Measurements from ENCODE around the gene EIF4EBP2.

Gene EIF4EBP2, protein sequence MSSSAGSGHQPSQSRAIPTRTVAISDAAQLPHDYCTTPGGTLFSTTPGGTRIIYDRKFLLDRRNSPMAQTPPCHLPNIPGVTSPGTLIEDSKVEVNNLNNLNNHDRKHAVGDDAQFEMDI

GRCh38 chr10:70404036-70404786 is at the start of gene EIF4EBP2:
EIF4EBP2 (plus strand) TSS chr10:70404145; CDS start chr10:70404402, 257 bp downstream.
- DNase-seq, result peak; percentile 79

DNA sequence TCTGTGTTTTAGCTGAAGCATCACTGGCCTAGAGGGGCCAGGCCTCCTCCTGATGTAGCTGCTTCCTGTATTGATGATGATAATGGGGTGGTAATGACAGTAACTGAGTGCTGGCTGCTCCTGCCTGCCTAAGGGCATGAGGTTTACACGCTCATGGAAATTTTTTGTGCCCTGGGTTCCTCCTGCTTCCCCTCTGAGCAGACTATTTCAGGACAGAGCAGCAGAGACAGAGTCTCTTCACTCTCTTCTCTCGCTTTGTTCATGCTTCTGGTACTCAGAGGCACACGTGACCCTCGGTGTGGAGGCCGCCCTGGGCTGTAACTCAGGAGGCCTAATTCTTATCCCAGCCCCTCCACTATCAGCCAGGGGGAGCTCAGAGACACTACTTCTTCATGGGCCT is 49.4 kb upstream of the EIF4EBP2 start:
- DNase-seq, result no peak

GRCh38 chr10:70355051-70356021 is 48.6 kb upstream of the EIF4EBP2 start:
- DNase-seq, result no peak

DNA sequence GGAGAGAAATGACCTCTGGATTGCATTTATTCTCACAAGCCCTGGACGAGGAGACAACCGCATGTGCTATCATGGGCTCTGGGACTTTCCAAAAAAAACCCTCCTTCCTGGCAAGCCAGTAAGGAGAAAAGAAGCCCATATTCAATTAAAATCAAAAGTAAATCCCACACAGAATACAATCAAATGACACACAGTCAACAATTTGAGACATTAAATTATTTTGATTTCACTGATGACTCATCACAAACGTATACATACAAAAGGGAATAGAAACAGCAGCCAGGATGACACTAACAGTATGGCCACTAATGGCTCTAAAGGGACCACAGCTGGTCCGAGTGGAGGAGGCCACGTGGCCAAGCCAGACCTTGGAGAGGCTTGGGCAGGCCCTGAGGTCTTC is 46.4 kb upstream of the EIF4EBP2 start:
- no peak for DNase-seq

GRCh38 chr10:70358446-70358845 is 45.5 kb upstream of the EIF4EBP2 start:
- DNase-seq, result no peak

DNA sequence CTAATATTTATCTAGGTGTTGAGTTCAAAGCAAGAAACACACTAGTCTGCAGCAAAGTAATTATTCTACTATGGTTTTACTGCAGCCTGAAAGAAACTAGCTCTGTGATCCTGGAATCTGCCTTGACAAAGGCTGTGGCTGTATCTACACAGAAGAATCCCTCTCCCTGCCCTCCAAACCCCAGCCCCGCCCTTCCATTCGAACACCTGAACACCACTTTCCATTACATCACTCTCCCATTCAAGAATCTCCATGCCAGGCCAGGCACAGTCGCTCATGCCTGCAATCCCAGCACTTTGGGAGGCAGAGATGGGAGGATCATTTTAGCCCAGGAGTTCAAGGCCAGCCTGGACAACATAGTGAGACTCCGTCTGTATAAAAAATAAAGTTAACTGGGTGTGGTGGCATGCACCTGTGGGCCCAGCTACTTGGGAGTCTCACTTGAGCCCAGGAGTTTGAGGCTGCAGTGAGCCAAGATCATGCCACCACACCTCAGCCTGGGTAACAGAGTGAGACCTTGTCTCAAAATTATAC is 44.9 kb upstream of the EIF4EBP2 start:
- DNase-seq, result no peak

DNA sequence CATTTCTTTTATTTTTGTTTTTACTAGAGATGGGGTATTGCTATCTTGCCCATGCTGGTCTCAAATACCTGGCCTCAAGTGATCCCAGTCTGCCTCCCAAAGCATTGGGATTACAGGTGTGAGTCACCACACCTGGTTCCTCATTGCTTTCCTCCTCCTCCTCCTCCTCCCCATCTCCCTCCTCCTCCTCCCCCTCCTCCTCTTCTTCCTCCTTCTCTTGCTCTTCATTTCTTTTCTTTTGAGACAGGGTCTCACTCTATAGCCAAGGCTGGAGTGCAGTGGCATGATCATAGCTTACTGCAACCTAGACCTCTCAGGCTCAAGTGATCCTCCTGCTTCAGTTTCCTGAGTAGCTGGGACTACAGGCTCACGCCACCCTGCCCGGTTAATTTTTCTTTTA is 43.7 kb upstream of the EIF4EBP2 start:
- no peak for DNase-seq

- DNase-seq, result no peak
Measured at GRCh38 chr10:70362328-70362727, 41.6 kb upstream of the EIF4EBP2 start.

GRCh38 chr10:70363292-70363691 is 40.7 kb upstream of the EIF4EBP2 start:
- DNase-seq, result no peak

- DNase-seq, result peak; percentile 64
Measured at GRCh38 chr10:70363971-70364771, 39.8 kb upstream of the EIF4EBP2 start.

GRCh38 chr10:70364772-70365091 is 39.2 kb upstream of the EIF4EBP2 start:
- DNase-seq, result no peak

DNA sequence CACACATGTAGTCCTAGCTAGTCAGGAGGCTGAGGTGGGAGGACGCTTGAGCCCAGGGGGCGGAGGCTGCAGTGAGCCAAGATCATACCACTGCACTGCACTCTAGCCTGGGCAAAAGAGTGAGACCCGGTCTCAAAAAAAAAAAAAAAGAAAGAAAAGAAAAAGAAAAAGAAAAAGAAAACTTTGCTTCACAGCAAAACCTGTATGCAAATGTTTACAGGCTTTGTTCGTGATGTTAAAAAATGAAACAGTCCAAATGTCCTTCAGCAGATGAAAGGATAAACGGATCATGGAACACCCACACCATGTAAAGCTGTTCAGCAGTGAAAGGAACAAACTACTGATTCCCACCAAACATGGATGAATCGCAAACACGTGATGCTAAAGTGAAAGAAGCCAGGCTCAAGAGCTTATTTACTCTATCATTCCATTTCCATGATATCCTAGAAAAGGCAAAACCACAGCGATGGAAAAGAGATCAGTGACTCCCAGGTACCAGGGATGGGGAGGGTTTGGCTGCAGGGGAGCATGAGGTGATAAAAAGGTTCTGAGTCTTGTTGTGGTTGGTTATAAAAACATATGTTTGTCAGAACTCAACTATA is 36.6 kb upstream of the EIF4EBP2 start:
- no peak for DNase-seq

DNA sequence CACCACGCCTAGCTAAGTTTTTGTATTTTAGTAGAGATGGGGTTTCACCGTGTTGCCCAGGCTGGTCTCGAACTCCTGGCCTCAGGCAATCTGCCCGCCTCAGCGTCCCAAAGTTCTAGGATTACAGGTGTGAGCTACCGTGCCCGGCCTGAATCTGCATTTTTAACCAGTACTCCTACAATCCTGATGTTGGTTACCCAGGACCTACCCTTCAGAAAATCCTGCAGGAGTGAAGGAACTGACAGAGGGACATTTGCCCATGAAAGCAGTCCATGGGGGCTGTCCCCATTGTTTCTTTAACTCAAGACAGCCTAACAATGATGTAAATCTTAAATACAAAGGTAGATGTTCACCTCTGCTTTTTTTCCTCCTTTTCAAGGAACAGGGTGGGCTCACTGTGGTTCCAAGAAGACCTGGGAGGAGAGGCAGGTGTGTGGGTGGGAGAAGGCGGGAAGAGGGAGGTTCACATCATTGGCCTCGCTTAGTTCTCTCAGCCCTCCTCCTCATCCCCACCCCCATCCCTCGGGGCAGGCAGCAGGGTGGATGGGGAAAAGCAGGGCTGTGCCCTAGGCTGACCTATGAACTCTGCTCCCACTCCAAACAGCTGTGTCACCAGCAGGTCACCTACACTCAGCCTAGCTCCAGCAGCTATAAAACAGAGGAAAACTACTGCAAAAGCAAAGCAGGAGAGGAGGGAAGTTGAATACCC is 35.0 kb upstream of the EIF4EBP2 start:
- DNase-seq, result no peak

GRCh38 chr10:70369498-70370018 is 34.4 kb upstream of the EIF4EBP2 start:
- no peak for DNase-seq

DNA sequence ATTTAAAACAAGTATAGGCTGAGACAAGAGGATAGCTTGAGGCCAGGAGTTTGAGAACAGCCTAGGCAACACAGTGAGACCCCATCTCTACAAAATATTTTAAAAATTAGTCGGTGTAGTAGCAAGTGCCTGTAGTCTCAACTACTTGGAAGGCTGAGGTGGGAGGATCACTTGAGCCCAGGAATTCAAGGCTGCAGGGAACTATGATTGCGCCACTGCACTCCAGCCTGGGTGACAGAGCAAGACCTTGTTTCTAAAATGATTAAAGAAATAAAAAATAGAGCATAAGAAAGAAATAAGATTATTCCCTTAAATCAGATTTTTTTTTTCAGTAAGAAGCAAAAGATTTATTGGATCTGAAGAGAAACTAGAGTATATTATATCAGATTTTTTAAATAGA is 33.2 kb upstream of the EIF4EBP2 start:
- no peak for DNase-seq

DNA sequence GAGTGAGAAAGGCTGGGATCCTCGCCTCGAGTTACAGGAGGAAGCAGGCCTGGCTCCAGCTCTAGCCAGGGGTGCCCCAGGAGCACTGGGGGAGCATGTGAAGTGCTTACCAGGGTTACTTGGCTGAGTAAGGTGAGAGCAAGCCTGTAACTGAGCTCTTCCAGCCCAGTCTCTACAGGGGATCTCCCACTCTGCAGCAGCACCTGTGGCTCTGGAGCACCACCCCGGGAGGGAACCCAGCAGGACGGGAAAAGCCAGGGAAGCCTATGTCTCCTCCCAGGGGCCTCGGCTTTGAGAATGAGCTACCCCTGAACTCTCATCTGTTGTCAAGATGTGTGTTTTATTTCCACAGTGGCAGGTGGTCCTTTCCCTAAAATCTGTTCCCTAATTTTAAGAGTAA is 32.1 kb upstream of the EIF4EBP2 start:
- no peak for DNase-seq

- DNase-seq, result no peak
Measured at GRCh38 chr10:70374775-70375614, 28.9 kb upstream of the EIF4EBP2 start.

GRCh38 chr10:70376436-70377378 is 27.2 kb upstream of the EIF4EBP2 start:
- no peak for DNase-seq

DNA sequence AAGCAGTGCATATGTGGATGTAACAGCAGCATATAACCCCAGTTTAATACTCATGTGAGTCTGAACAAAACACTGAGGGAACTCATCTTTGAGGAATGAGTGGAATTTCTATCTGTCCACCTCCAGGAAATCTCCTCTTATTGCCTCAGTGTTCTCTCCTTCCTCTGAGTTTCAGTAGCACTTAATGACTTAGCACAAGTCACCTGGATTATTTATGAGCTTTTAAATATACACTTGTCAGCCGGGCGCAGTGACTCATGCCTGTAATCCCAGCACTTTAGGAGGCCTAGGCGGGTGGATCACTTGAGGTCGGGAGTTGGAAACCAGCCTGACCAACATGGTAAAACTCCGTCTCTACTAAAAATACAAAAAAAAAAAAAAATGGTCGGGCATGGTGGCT is 25.8 kb upstream of the EIF4EBP2 start:
- DNase-seq, result no peak

Measured in NCI-H1105 (cell line).